HG02642 (cell line): ENCODE measurements around the gene GNL1.
"Not testable (repeated sequence)": the region's sequence is repeated elsewhere in the genome, so short reads cannot be mapped to it uniquely, and the experiment has no call there.

Experiments
- ATAC-seq: cut with Tn5 transposase; IDR thresholded peaks from one replicate; pipeline ENCODE4 v1.9.1; 2021; ENCODE audit warnings: mild to moderate bottlenecking; ENCODE audit not compliant: unreplicated experiment, poor library complexity

Gene GNL1

DNA sequence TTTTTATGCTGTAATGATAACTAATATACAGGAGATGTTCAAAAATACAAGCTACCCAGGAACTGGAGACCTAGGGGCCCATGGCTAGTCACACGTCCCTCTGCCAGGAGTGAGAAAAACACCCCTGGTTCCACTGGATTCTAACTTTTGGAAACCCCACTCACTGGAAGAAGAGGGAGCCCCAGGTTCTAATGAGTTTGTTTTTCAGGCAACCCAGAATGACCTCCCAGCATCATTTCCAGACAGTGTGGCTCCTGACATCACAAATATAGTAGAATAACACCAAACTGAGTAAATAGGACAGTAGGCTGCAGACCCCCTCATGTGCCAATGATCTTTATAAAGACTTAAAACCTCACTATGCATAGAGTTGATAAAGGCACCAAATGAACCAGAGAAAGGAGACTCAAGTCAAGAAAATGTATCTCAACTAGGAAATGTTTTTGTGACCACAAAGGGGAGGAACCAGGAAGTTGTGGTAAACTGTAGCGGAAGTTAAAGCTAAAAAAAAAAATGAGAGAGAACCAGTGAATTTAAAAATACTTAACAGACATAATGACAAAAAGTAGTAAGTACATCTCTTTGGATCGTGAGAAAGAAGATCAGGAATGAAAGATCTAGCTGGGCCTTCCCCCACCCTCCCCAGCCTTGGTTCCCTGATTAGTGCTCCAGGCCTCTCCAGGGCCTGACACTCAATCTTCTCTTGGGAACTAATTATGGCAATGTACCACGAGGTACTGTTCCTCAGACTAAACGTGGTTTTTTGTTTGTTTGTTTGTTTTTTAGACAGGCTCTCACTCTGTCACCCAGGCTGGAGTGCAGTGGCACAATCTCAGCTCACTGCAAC, 47.2 kb downstream of the GNL1 start:
- peak; percentile 54 for ATAC-seq

DNA sequence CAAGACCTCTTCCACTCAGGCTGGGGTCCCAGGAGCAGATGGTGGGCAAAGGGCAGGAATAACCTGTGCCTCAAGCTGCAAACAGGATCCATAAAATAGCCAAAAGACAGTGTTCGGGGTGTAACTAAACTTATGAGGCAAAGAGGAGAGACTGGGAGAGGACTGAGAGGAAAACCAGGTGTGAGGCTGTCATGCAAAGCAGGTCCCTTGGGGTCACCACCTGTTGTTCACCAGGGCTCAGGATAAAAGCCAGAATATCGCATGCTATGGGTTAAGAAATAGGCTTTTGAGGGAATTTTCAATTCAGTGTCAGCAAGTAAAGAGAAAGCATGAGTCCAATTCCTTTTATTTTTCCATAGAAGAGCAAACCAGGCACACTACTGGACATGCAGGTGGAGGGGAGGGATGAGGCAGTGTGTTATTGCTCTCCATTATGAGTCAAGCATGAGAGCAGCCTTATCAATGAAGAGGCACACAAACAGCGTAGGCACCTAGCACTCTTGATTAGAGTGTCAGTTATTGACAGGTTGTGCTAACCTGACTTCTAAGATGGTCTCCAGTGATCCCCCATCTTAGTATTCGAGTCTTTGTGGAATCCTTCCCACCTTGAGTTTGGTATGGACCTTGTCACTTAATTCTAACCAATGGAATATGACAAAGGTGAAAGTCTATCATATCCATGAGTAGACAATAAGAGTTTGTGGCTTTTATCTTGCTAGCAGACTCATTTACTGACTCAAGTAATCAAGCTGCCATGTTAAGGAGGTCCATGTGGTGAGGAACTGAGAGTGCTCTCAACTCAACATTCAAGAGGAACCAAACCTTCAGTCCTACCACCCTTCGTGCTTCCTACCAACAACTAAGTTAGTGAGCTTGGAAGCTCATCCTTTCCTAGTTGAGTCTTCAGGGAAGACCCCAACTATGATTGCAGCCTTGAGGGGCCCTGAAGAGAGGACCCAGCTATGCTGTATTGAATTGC, 48.2 kb downstream of the GNL1 start:
- no peak for ATAC-seq

- no peak for ATAC-seq
Measured at GRCh38 chr6:30500421-30501355, 55.6 kb downstream of the GNL1 start.

DNA sequence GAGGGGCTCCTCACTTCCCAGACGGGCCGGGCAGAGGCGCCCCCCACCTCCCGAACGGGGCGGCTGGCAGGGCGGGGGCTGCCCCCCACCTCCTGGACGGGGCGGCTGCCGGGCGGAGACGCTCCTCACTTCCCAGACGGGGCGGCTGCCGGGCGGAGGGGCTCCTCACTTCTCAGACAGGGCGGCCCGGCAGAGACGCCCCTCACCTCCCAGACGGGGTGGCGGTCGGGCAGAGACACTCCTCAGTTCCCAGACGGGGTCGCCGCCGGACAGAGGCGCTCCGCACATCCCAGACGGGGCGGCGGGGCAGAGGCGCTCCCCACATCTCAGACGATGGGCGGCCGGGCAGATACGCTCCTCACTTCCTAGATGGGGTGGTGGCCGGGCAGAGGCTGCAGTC, 57.6 kb downstream of the GNL1 start:
- ATAC-seq: not testable (repeated sequence)

DNA sequence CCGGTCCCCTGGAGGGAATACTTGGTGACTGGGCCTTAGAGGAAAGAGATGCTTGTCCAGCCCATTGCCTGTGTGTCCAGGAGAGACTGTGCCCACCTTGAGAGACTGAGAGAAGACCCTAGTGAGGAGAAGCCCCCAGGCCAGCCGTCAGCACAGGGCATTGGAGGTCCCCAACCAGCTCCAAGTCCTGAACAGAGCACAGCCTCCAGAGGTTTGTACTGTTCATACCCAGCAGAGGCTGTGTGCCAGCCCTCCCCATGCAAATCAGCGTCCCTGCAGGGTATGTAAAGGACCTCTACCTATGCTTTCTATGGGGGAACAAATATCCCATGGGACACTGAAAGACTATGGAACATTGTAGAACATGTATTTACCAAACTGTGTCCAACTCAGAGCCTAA, 58.6 kb downstream of the GNL1 start:
- ATAC-seq: no peak

DNA sequence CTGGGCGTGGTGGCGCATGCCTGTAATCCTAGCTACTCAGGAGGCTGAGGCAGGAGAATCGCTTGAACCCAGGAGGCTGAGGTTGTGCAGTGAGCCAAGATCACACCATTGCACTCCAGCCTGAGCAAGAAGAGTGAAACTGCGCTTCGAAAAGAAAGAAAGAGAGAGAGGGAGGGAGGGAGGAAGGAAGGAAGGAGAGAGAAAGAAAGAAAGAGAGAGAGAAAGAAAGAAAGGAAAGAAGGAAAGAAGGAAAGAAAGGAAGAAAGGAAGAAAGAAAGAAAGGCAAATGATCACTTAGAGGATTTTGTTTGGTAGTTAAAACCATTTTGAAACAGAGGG, 59.1 kb downstream of the GNL1 start:
- not testable (repeated sequence) for ATAC-seq

GRCh38 chr6:30495993-30496392, 60.3 kb downstream of the GNL1 start:
- no peak for ATAC-seq

GRCh38 chr6:30495060-30495459, 61.2 kb downstream of the GNL1 start:
- ATAC-seq: not testable (repeated sequence)

GRCh38 chr6:30494291-30494861, 61.9 kb downstream of the GNL1 start:
- ATAC-seq: no peak

GRCh38 chr6:30493643-30494250, 62.5 kb downstream of the GNL1 start:
- no peak for ATAC-seq

DNA sequence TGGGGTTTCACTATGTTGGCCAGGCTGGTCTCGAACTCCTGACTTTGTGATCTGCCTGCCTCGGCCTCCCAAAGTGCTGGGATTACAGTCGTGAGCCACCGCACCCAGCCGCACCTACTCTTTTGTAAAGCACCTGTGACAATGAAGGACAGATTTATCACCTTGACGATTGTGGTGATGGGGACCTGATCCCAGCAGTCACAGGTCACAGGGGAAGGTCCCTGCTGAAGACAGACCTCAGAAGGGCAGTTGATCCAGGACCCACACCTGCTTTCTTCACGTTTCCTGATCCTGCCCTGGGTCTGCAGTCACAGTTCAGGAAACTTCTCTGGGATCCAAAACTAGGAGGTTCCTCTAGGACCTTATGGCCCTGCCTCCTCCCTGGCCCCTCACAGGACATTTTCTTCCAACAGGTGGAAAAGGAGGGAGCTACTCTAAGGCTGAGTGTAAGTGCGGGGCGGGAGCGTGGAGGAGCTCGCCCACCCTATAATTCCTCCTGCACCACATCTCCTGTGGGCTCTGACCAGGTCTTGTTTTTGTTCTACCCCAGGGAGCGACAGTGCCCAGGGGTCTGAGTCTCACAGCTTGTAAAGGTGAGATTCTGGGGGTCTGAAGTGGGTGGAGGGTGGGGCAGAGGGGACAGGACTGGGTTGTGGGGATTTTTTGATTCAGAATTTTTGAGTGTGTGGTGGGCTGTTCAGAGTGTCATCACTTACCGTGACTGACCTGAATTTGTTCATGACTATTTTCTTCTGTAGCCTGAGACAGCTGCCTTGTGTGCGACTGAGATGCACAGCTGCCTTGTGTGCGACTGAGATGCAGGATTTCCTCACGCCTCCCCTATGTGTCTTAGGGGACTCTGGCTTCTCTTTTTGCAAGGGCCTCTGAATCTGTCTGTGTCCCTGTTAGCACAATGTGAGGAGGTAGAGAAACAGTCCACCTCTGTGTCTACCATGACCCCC, 64.0 kb downstream of the GNL1 start:
- no peak for ATAC-seq
